ENCODE results near the gene TRIAP1.

The TRIAP1 gene

DNA sequence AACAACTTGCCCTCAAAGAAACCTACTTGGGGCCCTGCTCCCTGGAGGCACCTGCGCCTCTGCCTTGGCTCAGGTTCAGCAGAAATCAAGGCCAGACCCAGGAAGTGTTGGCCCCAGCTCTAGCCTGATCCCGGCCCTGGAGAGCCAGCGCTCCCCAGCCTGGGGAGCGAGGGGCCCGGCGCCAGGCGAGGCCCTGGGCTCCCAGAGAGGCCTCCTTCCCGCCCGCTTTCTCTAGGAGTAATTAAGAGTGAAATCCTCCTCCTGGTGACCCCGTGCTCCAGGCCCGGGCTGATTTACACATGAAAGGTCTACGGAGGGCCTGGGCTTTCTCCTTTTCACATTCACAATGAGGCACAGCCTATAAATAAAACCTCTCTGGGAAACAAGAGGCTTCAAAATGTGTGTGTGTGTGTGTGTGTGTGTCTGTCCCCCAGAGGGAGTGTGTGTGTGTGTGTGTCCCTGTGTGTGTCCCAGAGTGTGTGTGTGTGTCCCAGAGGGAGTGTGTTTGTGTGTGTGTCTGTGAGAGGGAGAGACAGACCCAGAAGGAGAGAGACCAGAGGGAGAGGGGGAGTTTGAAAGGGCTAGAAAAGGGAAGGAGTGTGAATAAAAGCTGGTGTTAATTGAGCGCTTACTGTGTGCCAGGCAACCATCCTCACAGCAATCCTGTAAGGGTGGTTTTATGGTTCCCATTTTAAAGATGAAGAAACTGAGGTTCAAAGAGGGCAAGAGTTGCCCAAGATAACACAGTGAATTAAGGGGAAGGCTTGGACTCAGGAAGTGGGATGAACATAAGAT, 32.1 kb downstream of the TRIAP1 start:
- no peak for TF ChIP-seq EZH2phosphoT487 (IDR thresholded peaks at IDR 0.05; ENCODE audit: borderline replicate concordance)
- TF ChIP-seq, protein P1, sequence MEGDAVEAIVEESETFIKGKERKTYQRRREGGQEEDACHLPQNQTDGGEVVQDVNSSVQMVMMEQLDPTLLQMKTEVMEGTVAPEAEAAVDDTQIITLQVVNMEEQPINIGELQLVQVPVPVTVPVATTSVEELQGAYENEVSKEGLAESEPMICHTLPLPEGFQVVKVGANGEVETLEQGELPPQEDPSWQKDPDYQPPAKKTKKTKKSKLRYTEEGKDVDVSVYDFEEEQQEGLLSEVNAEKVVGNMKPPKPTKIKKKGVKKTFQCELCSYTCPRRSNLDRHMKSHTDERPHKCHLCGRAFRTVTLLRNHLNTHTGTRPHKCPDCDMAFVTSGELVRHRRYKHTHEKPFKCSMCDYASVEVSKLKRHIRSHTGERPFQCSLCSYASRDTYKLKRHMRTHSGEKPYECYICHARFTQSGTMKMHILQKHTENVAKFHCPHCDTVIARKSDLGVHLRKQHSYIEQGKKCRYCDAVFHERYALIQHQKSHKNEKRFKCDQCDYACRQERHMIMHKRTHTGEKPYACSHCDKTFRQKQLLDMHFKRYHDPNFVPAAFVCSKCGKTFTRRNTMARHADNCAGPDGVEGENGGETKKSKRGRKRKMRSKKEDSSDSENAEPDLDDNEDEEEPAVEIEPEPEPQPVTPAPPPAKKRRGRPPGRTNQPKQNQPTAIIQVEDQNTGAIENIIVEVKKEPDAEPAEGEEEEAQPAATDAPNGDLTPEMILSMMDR (conservative IDR thresholded peaks at IDR 0.05; ENCODE audit: low read length) = no peak
- Histone ChIP-seq H2AFZ (ENCODE audit: low read length) (no peak overlapping the region), H3K9ac (ENCODE audit: low read depth, low read length, poor library complexity, severe bottlenecking) (no peak overlapping the region), H3K27me3 (ENCODE audit: insufficient read depth, low read length, poor library complexity, severe bottlenecking) (no peaks in the 10 kb centered on the region), H4K20me1 (ENCODE audit: insufficient read depth, low read length, poor library complexity, severe bottlenecking) (no peaks in the 10 kb centered on the region), H3K4me3 (ENCODE audit: low read length, poor library complexity, severe bottlenecking) (no peak overlapping the region), H3K4me1 (ENCODE audit: insufficient read depth, low read length, poor library complexity, severe bottlenecking) (no peaks in the 10 kb centered on the region), H3K9me2 (replicated peaks; ENCODE audit: low read depth, low read length) (no peaks in the 10 kb centered on the region), H3K9me3 (ENCODE audit: insufficient read depth, low read depth, low read length) (no peaks in the 10 kb centered on the region), H3F3A (ENCODE audit: low read depth) (no peaks in the 10 kb centered on the region), H3K79me2 (ENCODE audit: insufficient read depth, low read length) (no peaks in the 10 kb centered on the region), H3K36me3 (ENCODE audit: insufficient read depth, low read length) (no peaks in the 10 kb centered on the region), H3K4me2 (ENCODE audit: low read depth, low read length, poor library complexity, severe bottlenecking) (no peak overlapping the region)

DNA sequence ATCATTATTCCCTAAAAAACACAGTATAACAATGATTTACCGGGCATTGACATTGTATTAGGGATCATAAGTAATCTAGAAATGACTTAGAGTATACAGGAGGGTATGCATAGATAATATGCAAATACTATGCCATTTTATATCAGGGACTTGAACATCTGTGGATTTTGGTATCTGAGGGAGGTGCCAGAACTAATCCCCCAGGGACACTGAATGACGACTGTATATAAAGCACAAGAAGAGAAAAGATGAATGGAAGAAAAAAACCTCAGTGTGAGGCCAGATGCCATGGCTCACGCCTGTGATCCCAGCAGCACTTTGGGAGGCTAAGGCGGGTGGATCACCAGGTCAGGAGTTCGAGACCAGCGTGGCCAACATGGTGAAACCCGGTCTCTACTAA, 33.8 kb downstream of the TRIAP1 start:
- no peak overlapping the region for H2AFZ ChIP-seq (ENCODE audit: low read length)
- no peak for TF ChIP-seq EZH2phosphoT487 (IDR thresholded peaks at IDR 0.05; ENCODE audit: borderline replicate concordance)
- TF ChIP-seq, protein P1 (conservative IDR thresholded peaks at IDR 0.05; ENCODE audit: low read length) = no peak
- H3K36me3 ChIP-seq (ENCODE audit: insufficient read depth, low read length) = no peaks in the 10 kb centered on the region

DNA sequence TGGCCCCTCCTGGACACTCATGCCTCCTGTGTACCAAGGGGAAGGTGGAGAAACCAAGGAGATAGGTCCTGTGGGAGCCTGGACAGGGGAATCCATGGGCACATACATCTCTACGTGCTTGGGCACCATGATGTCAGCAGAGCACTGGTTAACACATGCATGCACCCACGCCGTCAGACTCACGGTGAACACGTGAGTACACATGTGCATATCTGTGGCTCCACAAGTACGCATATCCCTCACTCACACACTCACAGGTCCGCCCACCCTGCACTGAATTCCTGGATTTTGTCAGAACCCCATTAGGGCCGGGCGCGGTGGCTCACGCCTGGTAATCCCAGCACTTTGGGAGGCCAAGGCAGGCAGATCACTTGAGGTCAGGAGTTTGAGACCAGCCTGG, 37.4 kb downstream of the TRIAP1 start:
- Histone ChIP-seq H3K9me2 (replicated peaks; ENCODE audit: low read depth, low read length) (no peaks in the 10 kb centered on the region), H3K4me1 (ENCODE audit: insufficient read depth, low read length, poor library complexity, severe bottlenecking) (no peaks in the 10 kb centered on the region), H3K9ac (ENCODE audit: low read depth, low read length, poor library complexity, severe bottlenecking) (no peak overlapping the region), H3K4me2 (ENCODE audit: low read depth, low read length, poor library complexity, severe bottlenecking) (no peak overlapping the region), H4K20me1 (ENCODE audit: insufficient read depth, low read length, poor library complexity, severe bottlenecking) (no peaks in the 10 kb centered on the region), H3K36me3 (ENCODE audit: insufficient read depth, low read length) (no peaks in the 10 kb centered on the region), H3K4me3 (ENCODE audit: low read length, poor library complexity, severe bottlenecking) (no peak overlapping the region), H3K9me3 (ENCODE audit: insufficient read depth, low read depth, low read length) (no peaks in the 10 kb centered on the region), H3K27me3 (ENCODE audit: insufficient read depth, low read length, poor library complexity, severe bottlenecking) (no peaks in the 10 kb centered on the region), H3K79me2 (ENCODE audit: insufficient read depth, low read length) (no peaks in the 10 kb centered on the region), H3F3A (ENCODE audit: low read depth) (no peaks in the 10 kb centered on the region), H2AFZ (ENCODE audit: low read length) (no peak overlapping the region)
- TF ChIP-seq, protein P1 (conservative IDR thresholded peaks at IDR 0.05; ENCODE audit: low read length) = no peak
- TF ChIP-seq EZH2phosphoT487 (IDR thresholded peaks at IDR 0.05; ENCODE audit: borderline replicate concordance) = no peak

More for the DNA sequence above, 33.8 kb downstream of the TRIAP1 start:
- H3K4me1 ChIP-seq (ENCODE audit: insufficient read depth, low read length, poor library complexity, severe bottlenecking) = no peaks in the 10 kb centered on the region
- H3K9me2 ChIP-seq (replicated peaks; ENCODE audit: low read depth, low read length) = no peaks in the 10 kb centered on the region
- H3K9me3 ChIP-seq (ENCODE audit: insufficient read depth, low read depth, low read length) = no peaks in the 10 kb centered on the region
- no peak overlapping the region for H3K4me3 ChIP-seq (ENCODE audit: low read length, poor library complexity, severe bottlenecking)
- H4K20me1 ChIP-seq (ENCODE audit: insufficient read depth, low read length, poor library complexity, severe bottlenecking) = no peaks in the 10 kb centered on the region
- H3K4me2 ChIP-seq (ENCODE audit: low read depth, low read length, poor library complexity, severe bottlenecking) = no peak overlapping the region
- H3K9ac ChIP-seq (ENCODE audit: low read depth, low read length, poor library complexity, severe bottlenecking) = no peak overlapping the region
- no peaks in the 10 kb centered on the region for H3F3A ChIP-seq (ENCODE audit: low read depth)
- H3K27me3 ChIP-seq (ENCODE audit: insufficient read depth, low read length, poor library complexity, severe bottlenecking) = no peaks in the 10 kb centered on the region
- H3K79me2 ChIP-seq (ENCODE audit: insufficient read depth, low read length) = no peaks in the 10 kb centered on the region
